ENCODE measurements around the gene NPTN. TPM values are rescaled to one million over a fixed set of nuclear protein-coding genes. Genes with fewer than 3 reads are reported as not detected.
"Not testable (repeated sequence)": the region's sequence is repeated elsewhere in the genome, so short reads cannot be mapped to it uniquely, and the experiment has no call there.

Gene NPTN
- total RNA-seq, 1 donor from 2014 or later = 135 TPM

GRCh38 chr15:73600413-73601335 lies 32.5 kb downstream of the NPTN start:
- no peak for DNase-seq (ENCODE audit: low spot score)

- no peak for DNase-seq (ENCODE audit: low spot score)
These were observed 33.3 kb downstream of the NPTN start for GRCh38 chr15:73599934-73600333.

- no peak for DNase-seq (ENCODE audit: low spot score)
These were observed 34.5 kb downstream of the NPTN start for GRCh38 chr15:73598530-73599160.

GRCh38 chr15:73597036-73597638 lies 36.1 kb downstream of the NPTN start:
- DNase-seq (ENCODE audit: low spot score) = no peak

- no peak for DNase-seq (ENCODE audit: low spot score)
These were observed 37.0 kb downstream of the NPTN start for GRCh38 chr15:73596174-73596573.

GRCh38 chr15:73594109-73594508 lies 39.1 kb downstream of the NPTN start:
- DNase-seq (ENCODE audit: low spot score) = no peak

- DNase-seq (ENCODE audit: low spot score) = no peak
These were observed 39.7 kb downstream of the NPTN start for GRCh38 chr15:73593304-73594074.

GRCh38 chr15:73590263-73590662 lies 42.9 kb downstream of the NPTN start:
- DNase-seq (ENCODE audit: low spot score) = no peak

- no peak for DNase-seq (ENCODE audit: low spot score)
These were observed 43.4 kb downstream of the NPTN start for GRCh38 chr15:73589766-73590165.

GRCh38 chr15:73585871-73586654 lies 47.1 kb downstream of the NPTN start:
- no peak for DNase-seq (ENCODE audit: low spot score)

GRCh38 chr15:73584699-73585420 lies 48.3 kb downstream of the NPTN start:
- DNase-seq (ENCODE audit: low spot score) = no peak

- DNase-seq (ENCODE audit: low spot score) = no peak
These were observed 49.6 kb downstream of the NPTN start for GRCh38 chr15:73583544-73583943.

- DNase-seq (ENCODE audit: low spot score) = no peak
These were observed 50.3 kb downstream of the NPTN start for GRCh38 chr15:73582851-73583379.

GRCh38 chr15:73578026-73578425 lies 55.2 kb downstream of the NPTN start:
- no peak for DNase-seq (ENCODE audit: low spot score)

GRCh38 chr15:73577593-73577992 lies 55.6 kb downstream of the NPTN start:
- not testable (repeated sequence) for DNase-seq (ENCODE audit: low spot score)

GRCh38 chr15:73575636-73576247 lies 57.4 kb downstream of the NPTN start:
- no peak for DNase-seq (ENCODE audit: low spot score)

GRCh38 chr15:73573572-73573971 lies 59.6 kb downstream of the NPTN start:
- DNase-seq (ENCODE audit: low spot score) = no peak

GRCh38 chr15:73573037-73573436 lies 60.2 kb downstream of the NPTN start:
- DNase-seq (ENCODE audit: low spot score) = no peak

- no peak for DNase-seq (ENCODE audit: low spot score)
These were observed 60.9 kb downstream of the NPTN start for GRCh38 chr15:73572296-73572695.

GRCh38 chr15:73571346-73571745 lies 61.8 kb downstream of the NPTN start:
- DNase-seq (ENCODE audit: low spot score) = no peak
